Panc1 (cell line): ENCODE data around the gene VAV3.
"Not testable (repeated sequence)": the region's sequence is repeated elsewhere in the genome, so short reads cannot be mapped to it uniquely, and the experiment has no call there.

Source experiments
- CTCF ChIP-seq: fragments of 450-650 bp; IDR thresholded peaks from 2 replicates; pipeline ENCODE4 v1.5.1; 2017; ENCODE audit warnings: mild to moderate bottlenecking
- POLR2AphosphoS5 ChIP-seq: IDR thresholded peaks from 2 replicates; pipeline ENCODE4 v1.6.1; 2012; ENCODE audit warnings: mild to moderate bottlenecking, low read depth, low read length, moderate library complexity
- TCF7L2 ChIP-seq: IDR thresholded peaks from 2 replicates; pipeline ENCODE4 v1.6.1; 2011; ENCODE audit warnings: mild to moderate bottlenecking, low read depth, low read length, inconsistent platforms

- TF ChIP-seq CTCF, POLR2AphosphoS5, TCF7L2: not testable (repeated sequence)
These were observed 231.6 kb downstream of the VAV3 start for GRCh38 chr1:107733401-107733800.
